ENCODE data around the gene UBE2E1. TPM values are rescaled to one million over a fixed set of nuclear protein-coding genes. Genes with fewer than 3 reads are reported as not detected.

The UBE2E1 gene
- total RNA-seq, 4 donors from 2014 or later: 61.6 to 88.4 (median 79.6) TPM

DNA sequence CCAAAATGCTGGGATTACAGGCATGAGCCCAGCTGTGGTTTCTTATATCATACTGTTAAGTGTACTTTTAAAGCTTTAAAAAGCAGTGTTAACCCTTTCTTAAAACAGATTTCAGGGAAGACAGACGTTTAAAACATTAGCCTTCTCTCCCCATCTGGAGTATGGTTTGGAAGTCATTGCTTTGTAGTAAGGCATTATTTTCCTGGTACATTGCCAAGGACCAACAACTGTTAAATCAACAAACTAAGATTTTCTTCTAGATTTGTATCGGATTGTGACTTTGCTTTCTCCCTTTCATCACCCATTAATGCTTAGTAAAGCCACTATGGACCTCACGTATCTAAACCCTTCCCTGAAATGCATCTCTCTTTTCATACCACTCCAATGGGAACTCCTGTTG lies 50.5 kb downstream of the UBE2E1 start:
- WGBS, 2 donors: 58 to 59% methylated on average over 3 of the region's 3 CpGs

DNA sequence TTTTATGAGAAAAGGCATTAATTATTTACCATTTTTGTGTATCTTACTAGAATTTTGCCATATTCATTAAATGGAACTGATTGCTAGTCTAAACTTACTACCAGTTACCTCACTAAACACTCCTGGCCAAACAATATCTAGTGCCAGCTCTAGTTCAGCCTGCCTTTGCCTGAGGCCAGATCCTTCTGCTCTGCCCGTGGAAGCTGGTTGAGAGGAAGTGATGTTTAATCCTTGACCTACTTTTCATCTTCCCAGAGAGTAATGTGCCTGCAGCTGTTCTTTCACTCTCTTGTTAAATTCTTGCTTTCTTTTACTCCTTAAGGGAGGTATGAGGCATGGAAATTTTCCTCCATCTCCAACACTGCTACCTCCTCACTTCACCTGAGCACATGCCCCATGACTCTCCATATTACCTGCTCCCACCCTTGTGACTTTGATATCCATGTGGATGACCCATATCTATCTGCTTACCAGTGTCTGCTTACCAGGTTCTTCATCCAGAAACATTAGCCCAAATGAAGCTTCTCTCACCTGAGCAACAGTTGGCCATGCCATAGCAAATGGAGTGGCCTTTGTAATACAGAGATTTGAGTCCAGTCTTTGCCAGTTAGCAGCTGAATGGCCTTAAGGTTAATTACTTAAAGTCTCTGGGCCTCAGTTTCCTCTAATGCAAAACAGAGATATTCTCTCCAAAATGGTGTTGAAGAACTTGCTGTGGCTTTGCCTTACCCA lies 53.4 kb downstream of the UBE2E1 start:
- H3K9me3 ChIP-seq: no peaks in the 10 kb centered on the region
- H3K27ac ChIP-seq: peak overlapping the region; percentile 25 to 56 (median 42)
- no peaks in the 10 kb centered on the region for H3K36me3 ChIP-seq
- H3K4me1 ChIP-seq: peaks cover 33 to 34% of the 10 kb centered on the region in 2 donors
- intact Hi-C loops (cut with DNase I): no loop called here
- TF ChIP-seq POLR2A (IDR thresholded peaks at IDR 0.05): no peak
- TF ChIP-seq, protein P1, sequence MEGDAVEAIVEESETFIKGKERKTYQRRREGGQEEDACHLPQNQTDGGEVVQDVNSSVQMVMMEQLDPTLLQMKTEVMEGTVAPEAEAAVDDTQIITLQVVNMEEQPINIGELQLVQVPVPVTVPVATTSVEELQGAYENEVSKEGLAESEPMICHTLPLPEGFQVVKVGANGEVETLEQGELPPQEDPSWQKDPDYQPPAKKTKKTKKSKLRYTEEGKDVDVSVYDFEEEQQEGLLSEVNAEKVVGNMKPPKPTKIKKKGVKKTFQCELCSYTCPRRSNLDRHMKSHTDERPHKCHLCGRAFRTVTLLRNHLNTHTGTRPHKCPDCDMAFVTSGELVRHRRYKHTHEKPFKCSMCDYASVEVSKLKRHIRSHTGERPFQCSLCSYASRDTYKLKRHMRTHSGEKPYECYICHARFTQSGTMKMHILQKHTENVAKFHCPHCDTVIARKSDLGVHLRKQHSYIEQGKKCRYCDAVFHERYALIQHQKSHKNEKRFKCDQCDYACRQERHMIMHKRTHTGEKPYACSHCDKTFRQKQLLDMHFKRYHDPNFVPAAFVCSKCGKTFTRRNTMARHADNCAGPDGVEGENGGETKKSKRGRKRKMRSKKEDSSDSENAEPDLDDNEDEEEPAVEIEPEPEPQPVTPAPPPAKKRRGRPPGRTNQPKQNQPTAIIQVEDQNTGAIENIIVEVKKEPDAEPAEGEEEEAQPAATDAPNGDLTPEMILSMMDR (IDR thresholded peaks at IDR 0.05): no peak
- peak; percentile 68 to 69 for DNase-seq
- 0 to 3% methylated on average over 1 of the region's 1 CpG for WGBS, 2 donors
- no peaks in the 10 kb centered on the region for H3K27me3 ChIP-seq
- H3K4me3 ChIP-seq (replicated peaks in 1 of 3): no peak overlapping the region

More for the DNA sequence above, 50.5 kb downstream of the UBE2E1 start:
- intact Hi-C loops (cut with DNase I): no loop called here
- Histone ChIP-seq H3K4me1 (peaks cover 29 to 34% of the 10 kb centered on the region in 2 donors), H3K27me3 (no peaks in the 10 kb centered on the region), H3K4me3 (replicated peaks in 1 of 3) (no peak overlapping the region), H3K27ac (peak overlapping the region in 1 of 3 donors; percentile 27), H3K36me3 (no peaks in the 10 kb centered on the region), H3K9me3 (no peaks in the 10 kb centered on the region)
- TF ChIP-seq POLR2A (IDR thresholded peaks at IDR 0.05): no peak
- DNase-seq: no peak

DNA sequence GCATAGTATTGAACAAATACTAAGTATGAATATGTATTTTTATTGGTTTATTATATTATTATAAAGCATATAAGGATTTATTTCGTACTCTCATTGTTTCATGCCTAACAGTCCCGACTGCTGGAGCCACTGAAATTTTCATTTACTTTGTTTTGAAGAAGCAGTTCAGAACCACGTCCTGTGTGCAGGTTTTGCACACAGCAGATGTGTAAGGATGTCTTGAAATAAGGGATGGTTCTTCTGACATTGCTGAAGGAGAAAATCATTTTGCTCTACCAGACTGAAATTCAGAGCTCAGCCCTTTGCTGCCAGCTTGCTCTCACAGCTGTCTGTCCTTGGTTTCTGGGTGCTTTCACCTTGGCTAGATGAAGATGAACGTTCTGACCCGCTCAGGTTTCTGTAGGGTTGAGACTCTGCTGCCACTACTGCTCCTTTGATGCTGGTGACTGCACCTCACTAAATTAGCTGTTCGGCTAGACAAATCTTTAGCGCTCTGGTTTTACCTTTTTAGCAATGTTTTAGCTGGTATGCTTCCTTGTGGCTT lies 54.2 kb downstream of the UBE2E1 start:
- no peaks in the 10 kb centered on the region for H3K36me3 ChIP-seq
- TF ChIP-seq, protein P1 (IDR thresholded peaks at IDR 0.05): no peak
- no peak for TF ChIP-seq POLR2A (IDR thresholded peaks at IDR 0.05)
- DNase-seq: no peak
- peak overlapping the region in 1 of 3 donors; percentile 56 for H3K27ac ChIP-seq
- intact Hi-C loops (cut with DNase I): no loop called here
- H3K9me3 ChIP-seq: no peaks in the 10 kb centered on the region
- peaks cover 33 to 37% of the 10 kb centered on the region in 2 donors for H3K4me1 ChIP-seq
- WGBS, 2 donors: 93 to 97% methylated on average over 7 of the region's 7 CpGs
- H3K4me3 ChIP-seq (replicated peaks in 1 of 3): no peak overlapping the region
- H3K27me3 ChIP-seq: no peaks in the 10 kb centered on the region

DNA sequence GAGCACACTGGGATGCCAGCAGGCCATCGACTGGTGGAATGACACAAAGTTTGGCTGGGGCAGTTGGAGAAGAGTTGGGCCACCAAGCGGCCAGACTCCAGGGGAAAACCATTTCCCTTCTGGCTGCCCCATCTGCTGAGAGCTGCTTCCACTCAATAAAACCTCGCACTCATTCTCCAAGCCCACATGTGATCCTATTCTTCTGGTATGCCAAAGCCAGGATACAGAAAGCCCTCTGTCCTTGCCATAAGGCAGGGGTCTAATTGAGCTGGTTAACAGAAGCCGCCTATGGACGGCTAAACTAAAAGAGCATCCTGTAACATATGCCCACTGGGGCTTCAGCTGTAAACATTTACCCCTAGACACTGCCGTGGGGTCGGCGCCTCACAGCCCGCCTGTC lies 55.9 kb downstream of the UBE2E1 start:
- Histone ChIP-seq H3K4me3 (replicated peaks in 1 of 3) (no peak overlapping the region), H3K36me3 (no peaks in the 10 kb centered on the region), H3K27me3 (no peaks in the 10 kb centered on the region), H3K9me3 (no peaks in the 10 kb centered on the region), H3K4me1 (peaks cover 44 to 46% of the 10 kb centered on the region in 2 donors), H3K27ac (no peak overlapping the region)
- intact Hi-C loops (cut with DNase I): no loop called here
- TF ChIP-seq, protein P1 (IDR thresholded peaks at IDR 0.05): no peak
- no peak for TF ChIP-seq POLR2A (IDR thresholded peaks at IDR 0.05)
- WGBS, 2 donors: 94 to 95% methylated on average over 9 of the region's 9 CpGs
- DNase-seq: no peak

DNA sequence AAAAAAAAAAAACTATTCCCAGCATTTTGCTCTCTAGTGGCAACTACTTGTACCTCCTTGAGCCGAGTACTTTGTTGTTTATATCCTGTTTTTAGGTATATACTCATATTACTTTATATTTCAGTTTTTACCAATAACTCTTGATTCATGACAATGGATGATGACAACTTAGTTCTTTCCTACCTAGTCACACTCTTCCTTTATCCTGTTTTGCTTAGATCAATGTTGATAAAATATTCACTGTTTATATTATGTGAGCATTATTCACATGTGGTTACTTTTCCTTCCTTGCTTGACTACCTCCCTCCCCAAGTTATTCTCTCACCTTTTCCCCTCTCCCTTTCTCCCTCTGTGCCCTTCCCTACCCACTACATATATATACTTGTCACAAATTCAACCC lies 57.3 kb downstream of the UBE2E1 start:
- peaks cover 32 to 33% of the 10 kb centered on the region in 2 donors for H3K4me1 ChIP-seq
- no peaks in the 10 kb centered on the region for H3K27me3 ChIP-seq
- H3K9me3 ChIP-seq: no peaks in the 10 kb centered on the region
- H3K36me3 ChIP-seq: no peaks in the 10 kb centered on the region
- TF ChIP-seq, protein P1 (IDR thresholded peaks at IDR 0.05): no peak
- TF ChIP-seq POLR2A (IDR thresholded peaks at IDR 0.05): no peak
- no peak overlapping the region for H3K4me3 ChIP-seq (replicated peaks in 1 of 3)
- intact Hi-C loops (cut with DNase I): no loop called here
- no peak for DNase-seq
- WGBS, 2 donors: 65 to 69% methylated on average over 1 of the region's 1 CpG
- H3K27ac ChIP-seq: no peak overlapping the region

Data from thyroid gland (tissue), 4 donors.